Stimulated activated CD4-positive, alpha-beta T cell treated with anti-CD3 and anti-CD28 coated beads, Interleukin-15, amount 100 ng/mL, for 48 hours (primary cell): ENCODE measurements around the gene UGT1A9.

Experiments
- DNase-seq, 2 donors: peaks; one replicate each; pipeline ENCODE4 v3.0.0-alpha.2; 2020; ENCODE audit warnings: low read depth in 2 of 2

The UGT1A9 gene

GRCh38 chr2:233796254-233796653 lies 124.6 kb downstream of the UGT1A9 start:
- DNase-seq, result no peak

GRCh38 chr2:233798335-233799086 lies 126.8 kb downstream of the UGT1A9 start:
- no peak for DNase-seq

DNA sequence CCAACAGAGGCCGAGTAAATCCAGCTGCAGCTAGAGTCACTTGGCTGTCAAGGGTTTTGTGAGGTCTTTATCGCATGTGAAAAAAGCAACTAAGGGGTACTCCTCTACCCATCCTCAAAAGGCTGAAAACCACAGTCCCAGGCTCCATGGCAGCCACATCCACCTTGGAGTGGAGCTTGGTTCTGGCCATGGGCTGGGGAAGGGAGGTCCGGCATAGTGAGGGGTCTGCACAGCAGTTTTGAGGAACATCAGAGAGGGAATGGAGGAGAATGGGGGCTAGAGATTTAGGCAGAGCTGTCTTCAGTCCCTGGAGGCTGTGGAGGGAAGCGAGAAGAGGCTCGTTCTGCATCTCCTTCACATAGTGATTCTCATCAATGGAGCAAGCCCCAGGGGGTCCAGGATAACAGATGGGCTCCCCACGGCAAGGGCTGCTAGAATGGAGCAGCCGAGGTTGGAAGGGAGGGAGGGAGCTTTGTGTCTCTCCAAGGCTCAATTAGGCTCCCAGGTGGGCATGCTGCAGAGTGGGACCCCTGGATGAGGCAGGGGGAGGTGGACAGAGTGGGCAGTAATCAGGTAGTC lies 127.5 kb downstream of the UGT1A9 start:
- DNase-seq, result no peak

- no peak for DNase-seq
Observed at GRCh38 chr2:233799716-233800115, 128.0 kb downstream of the UGT1A9 start.

DNA sequence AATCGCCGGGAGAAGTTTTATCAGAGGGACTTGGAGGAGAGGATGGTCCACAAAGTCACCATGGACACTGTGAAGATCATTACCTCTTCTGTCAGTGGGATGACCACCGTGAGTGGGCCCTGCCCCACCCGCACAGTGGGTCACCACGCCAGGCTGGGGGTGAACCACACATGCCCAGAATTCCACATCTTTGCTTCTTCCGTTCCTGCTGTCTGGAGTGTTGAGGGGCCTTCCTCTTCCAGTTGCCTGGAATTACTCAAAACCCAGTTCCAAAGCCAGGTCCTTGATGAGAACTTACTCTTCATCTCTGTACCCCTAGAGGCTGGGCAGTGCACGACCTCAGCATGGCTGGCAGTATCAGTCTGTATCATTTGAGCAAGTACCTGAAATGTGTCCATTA lies 128.5 kb downstream of the UGT1A9 start:
- DNase-seq, result no peak

- no peak for DNase-seq
Observed at GRCh38 chr2:233801357-233802131, 129.8 kb downstream of the UGT1A9 start.

DNA sequence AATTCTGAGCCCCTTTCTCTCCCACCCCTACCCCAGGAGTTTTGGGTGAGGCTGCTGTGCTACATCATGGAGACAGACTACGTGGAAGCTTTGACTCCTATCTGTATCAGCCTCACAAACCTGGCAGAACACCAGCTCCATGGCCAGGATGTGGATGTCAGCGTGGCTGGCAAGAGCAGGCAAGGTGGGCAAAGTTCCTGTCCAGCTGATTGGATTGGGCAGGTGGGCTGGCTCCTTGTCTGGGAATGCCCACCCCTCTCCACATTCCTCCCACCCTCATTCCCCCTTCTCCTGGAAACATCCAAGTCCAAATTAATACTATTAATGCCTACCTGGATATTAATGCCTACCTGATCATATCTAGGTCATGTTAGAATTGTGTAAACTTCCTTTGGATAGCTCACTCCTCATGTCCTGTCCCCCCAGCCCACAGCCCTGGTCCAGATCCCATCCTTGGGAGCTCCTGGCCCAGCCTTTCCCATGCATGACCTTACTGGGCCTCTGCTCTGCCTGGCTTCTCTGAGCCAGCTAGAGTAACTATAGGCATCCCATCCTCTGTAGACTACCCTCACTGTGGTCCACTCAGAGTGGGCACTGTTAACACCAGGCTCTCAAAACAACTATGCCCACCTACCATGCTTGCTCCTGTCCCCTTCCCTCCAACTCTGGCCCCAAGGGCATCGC lies 130.6 kb downstream of the UGT1A9 start:
- no peak for DNase-seq

DNA sequence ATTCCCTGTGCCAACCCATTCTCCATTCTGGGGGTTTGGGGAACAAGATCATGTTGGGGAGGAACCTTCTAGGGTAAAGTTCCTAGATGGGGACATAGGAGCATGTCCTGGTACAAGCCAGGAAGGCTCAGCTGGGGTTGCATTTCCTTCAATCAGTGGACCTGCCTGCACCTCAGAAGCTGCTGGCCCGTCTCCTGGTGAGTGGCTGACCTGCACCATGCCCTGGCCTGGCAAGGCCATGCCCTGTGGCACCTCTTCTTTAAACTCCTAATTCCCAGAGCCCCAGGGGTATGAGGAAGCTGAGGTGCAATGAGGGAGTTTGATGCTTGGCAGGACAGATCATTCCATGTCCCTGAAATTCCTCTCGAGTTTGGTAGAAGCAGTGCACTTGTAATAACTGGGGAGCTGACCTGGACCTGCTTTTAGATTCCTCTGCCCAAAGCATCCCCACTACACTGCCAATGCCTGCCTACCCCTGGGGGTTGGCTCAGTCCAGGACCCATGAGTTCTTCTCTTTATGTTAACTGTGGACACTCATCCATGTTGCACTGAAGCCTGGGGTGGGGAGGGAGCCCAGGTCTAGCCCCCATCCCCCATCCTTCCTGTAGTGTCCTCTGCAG lies 131.7 kb downstream of the UGT1A9 start:
- no peak for DNase-seq

GRCh38 chr2:233803994-233804393 lies 132.3 kb downstream of the UGT1A9 start:
- no peak for DNase-seq

DNA sequence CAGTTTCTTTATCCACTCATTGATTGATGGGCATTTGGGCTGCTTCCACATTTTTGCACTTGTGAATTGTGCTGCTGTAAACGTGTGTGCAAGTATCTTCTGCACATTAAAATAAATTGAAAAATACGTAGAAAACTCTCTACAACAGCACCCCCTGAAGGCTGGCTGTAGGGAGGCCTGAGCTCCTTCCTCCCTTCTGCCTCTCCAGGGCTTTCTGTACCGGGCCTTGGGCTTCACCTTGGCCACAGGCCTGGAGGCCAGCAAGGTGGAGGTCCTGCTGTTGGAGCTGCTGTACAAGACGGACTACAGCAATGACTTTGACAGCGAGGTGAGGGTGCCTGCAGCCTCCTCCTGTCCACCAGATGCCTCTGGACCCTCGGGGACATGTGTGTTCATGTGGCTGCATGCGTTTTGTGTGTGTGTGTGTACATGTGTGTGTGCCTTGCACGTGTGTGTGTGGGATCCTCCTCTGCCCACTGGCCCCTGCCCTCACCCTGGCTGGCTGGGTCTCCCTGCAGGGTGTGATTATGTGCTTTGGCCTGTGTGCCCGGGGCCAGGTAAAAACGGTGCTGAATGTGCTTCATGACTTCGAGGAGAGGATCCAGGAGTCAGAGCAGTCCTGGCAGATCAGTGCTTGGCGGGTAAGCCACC lies 135.6 kb downstream of the UGT1A9 start:
- DNase-seq, result no peak

DNA sequence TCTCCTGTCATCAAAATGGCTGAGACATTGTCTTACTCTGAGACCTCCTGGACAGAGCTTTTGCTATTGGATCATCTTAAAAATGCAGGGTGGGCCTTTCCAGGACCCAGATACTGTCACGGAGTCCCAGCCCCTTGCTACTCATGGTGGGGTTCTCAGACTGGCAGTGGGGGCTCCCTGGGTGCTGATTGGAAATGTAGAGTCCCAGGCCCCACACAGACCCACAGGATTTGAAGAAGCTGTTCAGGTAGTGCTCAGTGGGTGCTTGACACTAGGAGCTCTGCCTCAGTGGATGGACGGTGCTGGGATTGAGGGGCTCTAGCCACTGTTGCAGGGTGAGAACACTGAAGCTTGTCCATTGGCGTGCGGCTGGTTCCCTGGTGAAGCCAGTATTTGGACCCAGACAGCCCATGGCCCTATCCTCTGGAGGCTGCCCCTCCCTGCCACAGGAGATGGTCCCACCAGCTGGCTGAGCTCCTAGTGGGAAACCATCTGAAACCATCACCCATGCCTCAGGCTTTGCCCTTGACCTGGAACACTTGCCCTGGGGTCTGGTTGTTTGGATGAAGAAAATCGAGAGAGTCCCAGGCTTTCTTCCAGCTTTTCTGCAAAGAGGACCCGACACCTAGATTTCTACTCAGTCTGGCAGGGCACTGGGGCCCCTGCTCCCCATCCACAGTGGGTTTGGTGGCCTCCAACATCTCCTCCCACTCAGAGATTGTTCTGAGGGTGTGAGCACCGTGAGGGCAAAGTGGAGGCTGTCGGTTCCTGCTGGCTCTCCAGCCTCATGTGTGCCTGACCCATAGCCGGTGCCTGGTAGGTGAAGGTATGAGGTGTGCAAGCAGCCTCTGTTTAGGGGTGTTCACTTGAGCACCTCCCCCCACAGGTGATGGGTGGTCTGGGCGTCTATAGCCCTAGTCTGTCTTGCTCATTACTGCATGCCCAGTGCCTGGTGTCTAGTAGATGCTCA lies 136.6 kb downstream of the UGT1A9 start:
- no peak for DNase-seq

GRCh38 chr2:233810385-233810784 lies 138.7 kb downstream of the UGT1A9 start:
- DNase-seq, result no peak

- no peak for DNase-seq
Observed at GRCh38 chr2:233811087-233811486, 139.4 kb downstream of the UGT1A9 start.

- DNase-seq, result no peak
Observed at GRCh38 chr2:233811732-233812131, 140.0 kb downstream of the UGT1A9 start.

DNA sequence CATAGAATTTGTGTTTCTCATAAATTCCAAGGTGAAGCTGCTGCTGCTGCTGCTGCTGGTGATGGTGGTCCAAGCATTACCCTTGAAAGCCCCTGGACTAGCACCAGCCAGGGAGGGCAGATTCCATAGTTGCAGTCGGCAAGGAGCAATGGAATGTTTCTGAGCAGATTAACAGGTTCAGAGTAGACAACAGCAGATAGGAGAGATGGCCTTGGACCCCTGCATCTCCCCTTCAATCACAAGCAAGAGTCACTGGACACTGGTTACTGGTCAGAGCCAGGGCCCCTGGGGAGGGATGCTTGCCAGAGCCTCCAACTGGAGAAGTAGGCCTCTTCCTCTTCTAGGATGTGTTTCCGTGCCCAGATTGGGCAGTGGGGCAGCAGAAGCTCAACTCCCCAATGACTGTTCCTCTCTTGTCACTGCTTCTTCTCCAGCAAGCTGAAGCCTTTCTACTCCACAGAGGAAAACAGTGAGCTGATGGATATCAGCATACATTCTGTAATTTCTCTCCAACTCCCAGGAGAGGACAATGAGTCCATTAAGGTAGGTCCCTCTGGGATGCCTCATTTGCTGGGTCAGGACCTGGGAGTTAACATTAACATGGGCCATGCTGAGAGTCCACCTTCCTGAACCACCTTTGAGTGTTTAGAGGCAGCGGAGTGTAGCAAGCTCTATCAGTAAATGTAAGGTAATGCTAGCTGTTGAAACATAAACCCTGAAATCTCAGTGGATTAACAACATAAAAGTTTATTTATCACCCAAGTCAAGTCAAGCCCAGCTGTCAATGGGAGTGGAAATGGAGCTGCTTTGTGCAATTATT lies 141.7 kb downstream of the UGT1A9 start:
- DNase-seq, result no peak

DNA sequence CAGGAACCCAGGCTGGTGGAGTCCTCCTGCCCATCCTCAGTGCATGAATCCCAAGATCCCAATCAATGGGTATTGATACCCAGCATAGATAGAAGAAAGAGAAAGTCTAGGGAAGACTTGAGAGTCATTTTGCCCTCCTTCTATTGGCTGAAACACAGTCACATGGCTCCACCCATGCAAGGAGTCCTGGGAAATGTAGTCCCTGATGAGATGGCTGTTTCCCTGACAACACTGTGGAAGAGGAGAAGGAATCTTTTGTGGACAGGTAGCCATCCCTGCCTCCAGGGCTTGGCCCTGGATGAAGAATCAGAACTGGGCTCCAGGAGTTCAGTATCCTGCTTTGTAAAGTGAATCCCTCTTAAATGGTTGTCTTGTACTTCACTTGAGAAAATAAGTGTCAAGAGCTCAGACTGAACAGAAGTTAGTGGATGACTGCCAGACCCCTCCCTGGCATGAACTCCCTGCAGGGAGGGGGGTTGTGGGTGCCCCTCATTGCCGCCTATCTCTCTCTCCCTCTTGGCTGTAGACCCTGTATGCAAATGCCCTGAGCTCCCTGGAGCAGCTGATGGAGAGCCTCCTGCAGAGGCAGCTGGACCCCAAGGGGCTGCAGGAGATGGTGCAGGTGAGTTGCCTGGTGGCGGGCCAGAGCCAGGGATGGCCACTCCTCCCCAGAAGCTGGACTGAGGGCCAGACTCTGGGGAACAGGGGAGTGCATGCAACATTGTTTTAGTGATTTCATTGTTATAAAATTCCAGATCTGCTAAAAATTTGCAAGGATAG lies 142.5 kb downstream of the UGT1A9 start:
- DNase-seq, result no peak

DNA sequence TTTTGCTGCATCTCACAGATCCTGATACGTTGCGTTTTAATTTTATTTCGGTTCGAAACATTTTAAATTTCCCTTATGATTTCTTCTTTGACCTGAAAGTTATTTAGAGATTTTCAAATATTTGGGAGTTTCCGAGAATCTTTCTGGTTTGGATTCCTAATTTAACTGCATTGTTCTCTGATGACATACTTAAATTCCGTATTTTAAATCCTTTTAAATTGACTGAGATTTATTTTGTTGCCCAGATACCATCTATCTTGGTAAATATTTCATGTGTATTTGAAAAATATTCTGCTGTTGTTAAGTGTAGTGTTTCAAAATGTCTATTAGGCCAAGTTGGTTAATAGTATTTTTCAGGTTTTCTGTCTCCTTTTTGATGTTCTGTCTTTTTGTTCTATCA lies 144.2 kb downstream of the UGT1A9 start:
- no peak for DNase-seq

GRCh38 chr2:233816334-233816733 lies 144.6 kb downstream of the UGT1A9 start:
- no peak for DNase-seq

DNA sequence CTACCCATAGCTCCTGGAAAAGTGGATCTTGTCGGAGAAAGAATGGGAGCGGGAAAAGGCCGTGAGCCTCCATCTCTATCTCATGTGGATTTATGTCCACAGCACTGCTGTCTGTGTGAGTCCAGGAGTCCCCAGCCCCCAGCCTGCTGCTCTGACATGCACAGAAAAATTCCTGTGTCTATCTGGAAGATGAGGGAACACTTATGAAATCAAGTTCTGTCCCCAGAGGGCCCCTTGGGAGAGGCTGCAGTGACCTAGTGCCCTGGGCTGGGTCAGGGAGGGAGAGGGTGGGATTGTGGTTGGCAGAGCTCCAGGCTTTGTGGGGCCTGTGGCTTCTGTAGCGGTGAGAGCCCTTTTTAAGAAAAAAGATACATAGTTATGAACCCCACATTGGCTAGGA lies 145.1 kb downstream of the UGT1A9 start:
- no peak for DNase-seq
